Caco-2 (cell line): ENCODE measurements around the gene DEFB132. TPM values are rescaled to one million over a fixed set of nuclear protein-coding genes. Genes with fewer than 3 reads are reported as not detected.

Experiments
- BruUV-seq: library from RNA; stranded (reverse); fragments of 400-500 nt; replicated peaks from 2 replicates; lab custom pipeline; 2021; lab: Mats Ljungman, UMichigan
- CTCF ChIA-PET: fragments of 300-600 bp; sonication (Branson Sonifier 250); formaldehyde crosslinking; loops from one replicate; lab custom pipeline; 2022; ENCODE audit warnings: antibody characterized with exemption; lab: Charles Lee
- POLR2A ChIA-PET: fragments of 300-600 bp; sonication (Branson Sonifier 250); formaldehyde crosslinking; loops from one replicate; lab custom pipeline; 2022; ENCODE audit warnings: antibody characterized with exemption; lab: Charles Lee
- DNase-seq, 2 experiments: peaks; one replicate each; pipeline versions ENCODE4 v3.0.0 to v3.0.0-alpha.2; 2020 to 2022
- H3K27me3 ChIP-seq: replicated peaks from 2 replicates; pipeline ENCODE4 v1.6.0; 2011; ENCODE audit warnings: low read length; ENCODE audit not compliant: control insufficient read depth, insufficient read depth
- H3K36me3 ChIP-seq: 2 replicates; pipeline ENCODE4 v1.5.1; 2011; ENCODE audit warnings: low read length; ENCODE audit not compliant: control insufficient read depth, insufficient read depth
- H3K4me1 ChIP-seq: fragments of 250-450 bp; sonication (Bioruptor Pico); 2 replicates; pipeline ENCODE4 v1.5.1; 2020; ENCODE audit warnings: mild to moderate bottlenecking
- H3K4me3 ChIP-seq: 2 replicates; pipeline ENCODE4 v1.5.1; 2011; ENCODE audit warnings: low read depth, mild to moderate bottlenecking, control low read depth, low read length
- H3K9me3 ChIP-seq: fragments of 250-450 bp; sonication (Bioruptor Pico); 2 replicates; pipeline ENCODE4 v1.5.1; 2020; ENCODE audit warnings: mild to moderate bottlenecking, moderate library complexity
- H3K27ac Mint-ChIP-seq: one replicate; pipeline ENCODE4 v1.8.0; 2022; ENCODE audit warnings: mixed read lengths; ENCODE audit not compliant: unreplicated experiment
- H3K27me3 Mint-ChIP-seq: one replicate; pipeline ENCODE4 v1.8.0; 2022; ENCODE audit warnings: mixed read lengths; ENCODE audit not compliant: insufficient read depth, unreplicated experiment
- H3K36me3 Mint-ChIP-seq: one replicate; pipeline ENCODE4 v1.8.0; 2022; ENCODE audit warnings: mild to moderate bottlenecking, mixed read lengths; ENCODE audit not compliant: insufficient read depth, unreplicated experiment
- H3K4me1 Mint-ChIP-seq: one replicate; pipeline ENCODE4 v1.8.0; 2022; ENCODE audit warnings: low read depth, mixed read lengths; ENCODE audit not compliant: unreplicated experiment
- H3K4me3 Mint-ChIP-seq: one replicate; pipeline ENCODE4 v1.8.0; 2022; ENCODE audit warnings: mild to moderate bottlenecking, moderate library complexity, mixed read lengths; ENCODE audit not compliant: unreplicated experiment
- H3K9me3 Mint-ChIP-seq: one replicate; pipeline ENCODE4 v1.8.0; 2022; ENCODE audit warnings: mixed read lengths; ENCODE audit not compliant: unreplicated experiment
- CTCF ChIP-seq, 2 experiments: fragments of 200-600 bp in 1 of 2; IDR thresholded peaks; 1 replicate in 1 of 2; 2 replicates in 1 of 2; pipeline versions ENCODE4 v1.5.1 to v1.8.0; 2011 to 2022; ENCODE audit warnings: antibody characterized with exemption in 1 of 2, control low read depth in 1 of 2, inconsistent platforms in 1 of 2, low read depth in 1 of 2, low read length in 1 of 2, mild to moderate bottlenecking in 1 of 2, moderate library complexity in 1 of 2; ENCODE audit not compliant: insufficient read depth in 1 of 2, severe bottlenecking in 1 of 2, unreplicated experiment in 1 of 2
- intact Hi-C: fragments of 100-400 bp; cut with micrococcal nuclease; formaldehyde crosslinking; loops from one replicate; pipeline ENCODE4 v1.10.0; 2022; ENCODE audit not compliant: unreplicated experiment
- total RNA-seq: library from RNA; stranded (reverse); gene quantifications from 2 replicates; pipeline ENCODE4 v1.2.3, GENCODE V29; 2022

DEFB132 gene
- total RNA-seq, 1 experiment from 2014 or later, result not detected

DNA sequence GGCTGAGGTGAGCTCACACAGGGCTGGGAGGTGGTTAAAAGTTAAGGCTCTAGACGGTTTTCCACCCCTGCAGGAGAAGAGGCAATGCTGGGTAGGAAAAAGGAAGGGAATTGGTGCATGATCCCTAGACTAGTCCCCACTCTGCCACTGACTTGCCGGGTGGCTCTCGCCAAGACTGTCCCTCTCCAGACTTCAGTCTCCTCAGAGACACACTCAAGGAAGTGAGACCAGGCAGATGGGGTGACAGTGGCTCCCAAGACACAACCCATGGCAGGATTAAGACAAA is 19.9 kb downstream of the DEFB132 start:
- no peaks in the 10 kb centered on the region for H3K4me1 Mint-ChIP-seq
- Histone ChIP-seq H3K36me3 (peaks cover 4% of the 10 kb centered on the region), H3K4me3 (no peak overlapping the region), H3K27me3 (no peaks in the 10 kb centered on the region), H3K9me3 (no peaks in the 10 kb centered on the region), H3K4me1 (no peaks in the 10 kb centered on the region)
- ChIA-PET CTCF (no interaction called here), POLR2A (no interaction called here)
- no peaks in the 10 kb centered on the region for H3K9me3 Mint-ChIP-seq
- peaks cover 14% of the 10 kb centered on the region for H3K36me3 Mint-ChIP-seq
- intact Hi-C loops, result no loop called here
- no peak overlapping the region for H3K4me3 Mint-ChIP-seq
- no peaks in the 10 kb centered on the region for H3K27me3 Mint-ChIP-seq
- H3K27ac Mint-ChIP-seq, result no peak overlapping the region
- no peak for TF ChIP-seq CTCF (IDR thresholded peaks at IDR 0.05; ENCODE audit: insufficient read depth in 1 of 2, low read depth in 1 of 2, low read length in 1 of 2, severe bottlenecking in 1 of 2, unreplicated experiment in 1 of 2)
- peak in 1 of 2 experiments; percentile 15 for DNase-seq
- BruUV-seq, result no TSS peak

DNA sequence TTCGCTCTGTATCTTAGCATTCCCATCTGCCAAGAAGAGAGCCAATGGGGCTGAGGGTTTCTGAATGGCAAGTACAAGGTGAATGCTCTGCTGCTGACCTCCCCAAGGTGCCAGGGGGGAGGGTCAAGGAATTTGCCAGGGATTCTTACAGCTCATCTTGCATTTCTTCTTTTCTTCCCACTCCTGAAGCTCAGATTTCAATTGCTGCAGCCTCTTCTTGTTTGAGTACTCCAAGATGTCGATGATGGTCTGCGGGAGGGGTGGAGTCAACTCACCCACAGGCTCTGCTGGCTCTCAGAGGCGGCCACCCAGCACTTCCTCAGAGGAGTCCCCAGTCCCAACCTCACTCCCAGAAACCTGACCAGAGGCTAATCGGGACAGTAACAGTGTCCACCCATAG is 20.7 kb downstream of the DEFB132 start:
- intact Hi-C loops, result no loop called here
- no peaks in the 10 kb centered on the region for H3K27me3 ChIP-seq
- peak in 1 of 2 experiments; percentile 17 for DNase-seq
- no peak for TF ChIP-seq CTCF (IDR thresholded peaks at IDR 0.05; ENCODE audit: insufficient read depth in 1 of 2, low read depth in 1 of 2, low read length in 1 of 2, severe bottlenecking in 1 of 2, unreplicated experiment in 1 of 2)
- H3K36me3 ChIP-seq, result peaks cover 4% of the 10 kb centered on the region
- no peak overlapping the region for H3K4me3 ChIP-seq
- Mint-ChIP-seq H3K36me3 (peaks cover 9% of the 10 kb centered on the region), H3K9me3 (no peaks in the 10 kb centered on the region), H3K27me3 (no peaks in the 10 kb centered on the region), H3K4me1 (no peaks in the 10 kb centered on the region), H3K4me3 (no peak overlapping the region), H3K27ac (no peak overlapping the region)
- ChIA-PET POLR2A (no interaction called here), CTCF (no interaction called here)
- no peaks in the 10 kb centered on the region for H3K4me1 ChIP-seq
- no peaks in the 10 kb centered on the region for H3K9me3 ChIP-seq
- no TSS peak for BruUV-seq

DNA sequence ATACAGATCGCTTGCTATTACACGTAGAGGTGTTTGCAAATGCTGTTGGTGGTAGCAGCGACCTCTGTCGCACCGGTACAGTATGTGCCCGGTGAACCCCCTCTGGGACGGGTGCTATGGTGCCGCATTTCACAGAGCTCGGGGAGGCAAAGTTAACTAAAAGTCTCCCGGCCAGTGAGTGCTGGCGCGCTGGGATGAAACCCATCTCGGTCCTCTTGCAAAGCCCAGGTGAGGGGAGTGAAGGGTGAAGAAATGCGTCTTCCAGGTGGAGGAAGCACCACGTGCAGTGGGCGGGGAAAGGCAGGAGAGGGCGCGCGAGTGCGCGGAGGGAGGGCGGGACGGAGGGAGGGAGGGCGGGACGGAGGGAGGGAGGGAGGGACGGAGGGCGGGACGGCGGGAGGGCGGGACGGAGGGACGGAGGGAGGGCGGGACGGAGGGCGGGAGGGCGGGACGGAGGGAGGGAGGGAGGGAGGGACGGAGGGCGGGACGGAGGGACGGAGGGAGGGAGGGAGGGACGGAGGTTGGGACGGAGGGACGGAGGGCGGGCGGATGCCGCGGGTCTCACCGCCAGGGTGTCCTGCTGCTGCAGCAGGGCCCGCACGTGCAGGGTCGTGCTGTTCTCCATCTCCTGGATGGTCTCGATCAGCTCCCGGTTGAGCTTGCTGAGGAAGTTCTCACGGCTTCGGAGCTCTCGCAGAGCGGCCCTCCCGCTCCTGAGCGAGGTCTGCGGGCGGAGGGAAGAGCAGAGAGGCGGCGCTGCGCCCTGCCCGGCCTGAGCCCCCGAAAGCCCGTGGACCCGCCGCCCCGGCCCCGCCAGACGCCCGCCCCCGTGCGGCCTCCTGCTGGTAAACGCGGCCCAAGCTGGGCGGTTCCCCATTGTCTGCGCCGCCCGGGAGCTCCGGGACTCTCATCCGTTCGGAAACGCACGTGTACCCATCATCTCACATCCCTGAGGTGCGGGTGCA is 21.4 kb downstream of the DEFB132 start:
- H3K36me3 ChIP-seq, result peaks cover 4% of the 10 kb centered on the region
- H3K4me3 Mint-ChIP-seq, result no peak overlapping the region
- H3K4me1 ChIP-seq, result no peaks in the 10 kb centered on the region
- BruUV-seq, result no TSS peak
- peaks cover 9% of the 10 kb centered on the region for H3K36me3 Mint-ChIP-seq
- no peak overlapping the region for H3K27ac Mint-ChIP-seq
- DNase-seq, result peak in 1 of 2 experiments; percentile 27
- no peaks in the 10 kb centered on the region for H3K27me3 ChIP-seq
- no peaks in the 10 kb centered on the region for H3K4me1 Mint-ChIP-seq
- no peak for TF ChIP-seq CTCF (IDR thresholded peaks at IDR 0.05; ENCODE audit: insufficient read depth in 1 of 2, low read depth in 1 of 2, low read length in 1 of 2, severe bottlenecking in 1 of 2, unreplicated experiment in 1 of 2)
- ChIA-PET POLR2A (no interaction called here), CTCF (no interaction called here)
- no peak overlapping the region for H3K4me3 ChIP-seq
- H3K9me3 Mint-ChIP-seq, result no peaks in the 10 kb centered on the region
- intact Hi-C loops, result no loop called here
- no peaks in the 10 kb centered on the region for H3K27me3 Mint-ChIP-seq
- no peaks in the 10 kb centered on the region for H3K9me3 ChIP-seq
